ENCODE measurements around the gene TULP1. TPM values are rescaled to one million over a fixed set of nuclear protein-coding genes. Genes with fewer than 3 reads are reported as not detected.

TULP1 gene
- total RNA-seq, 1 donor from 2014 or later = under 0.01 TPM

- FAIRE-seq (no peak), DNase-seq (ENCODE audit: low read depth) (peak; percentile 93)
- peak within 1 kb of the TSS; percentile 83 for H3K4me3 ChIP-seq (ENCODE audit: low read depth, low read length)
- H3K36me3 ChIP-seq (ENCODE audit: control insufficient read depth, insufficient read depth, low read length) = peaks cover 25% of the 10 kb centered on the region
- H3K27me3 ChIP-seq (ENCODE audit: control insufficient read depth, insufficient read depth, low read length) = no peaks in the 10 kb centered on the region
- peak; percentile 100 for TF ChIP-seq CTCF (IDR thresholded peaks at IDR 0.05; ENCODE audit: insufficient read depth, low read length, severe bottlenecking)
Measured at GRCh38 chr6:35468181-35468979, 44.3 kb downstream of the TULP1 start, which contains the start of gene RPL10A. TSS of gene RPL10A (plus strand) at chr6:35468401. CDS start at chr6:35468435, 34 bp downstream.

GRCh38 chr6:35465646-35466045 is 47.0 kb downstream of the TULP1 start:
- no peak for DNase-seq (ENCODE audit: low read depth)

GRCh38 chr6:35463292-35463691 is 49.4 kb downstream of the TULP1 start:
- no peak for TF ChIP-seq CTCF (IDR thresholded peaks at IDR 0.05; ENCODE audit: insufficient read depth, low read length, severe bottlenecking)
- H3K4me3 ChIP-seq (ENCODE audit: low read depth, low read length) = no peak overlapping the region
- DNase-seq (ENCODE audit: low read depth) (no peak), FAIRE-seq (no peak)
- no peaks in the 10 kb centered on the region for H3K27me3 ChIP-seq (ENCODE audit: control insufficient read depth, insufficient read depth, low read length)
- peaks cover 24% of the 10 kb centered on the region for H3K36me3 ChIP-seq (ENCODE audit: control insufficient read depth, insufficient read depth, low read length)

More at GRCh38 chr6:35465646-35466045, 47.0 kb downstream of the TULP1 start:
- FAIRE-seq = no peak
- H3K36me3 ChIP-seq (ENCODE audit: control insufficient read depth, insufficient read depth, low read length) = peaks cover 25% of the 10 kb centered on the region
- H3K27me3 ChIP-seq (ENCODE audit: control insufficient read depth, insufficient read depth, low read length) = no peaks in the 10 kb centered on the region
- no peak for TF ChIP-seq CTCF (IDR thresholded peaks at IDR 0.05; ENCODE audit: insufficient read depth, low read length, severe bottlenecking)
- no peak overlapping the region for H3K4me3 ChIP-seq (ENCODE audit: low read depth, low read length)

- no peak for FAIRE-seq
- no peak for TF ChIP-seq CTCF (IDR thresholded peaks at IDR 0.05; ENCODE audit: insufficient read depth, low read length, severe bottlenecking)
- Histone ChIP-seq H3K36me3 (ENCODE audit: control insufficient read depth, insufficient read depth, low read length) (peaks cover 39% of the 10 kb centered on the region), H3K4me3 (ENCODE audit: low read depth, low read length) (no peak overlapping the region), H3K27me3 (ENCODE audit: control insufficient read depth, insufficient read depth, low read length) (no peaks in the 10 kb centered on the region)
- peak; percentile 51 for DNase-seq (ENCODE audit: low read depth)
Measured at GRCh38 chr6:35461270-35461669, 51.4 kb downstream of the TULP1 start.

GRCh38 chr6:35457907-35458306 is 54.8 kb downstream of the TULP1 start:
- no peak for FAIRE-seq
- no peak for TF ChIP-seq CTCF (IDR thresholded peaks at IDR 0.05; ENCODE audit: insufficient read depth, low read length, severe bottlenecking)
- Histone ChIP-seq H3K36me3 (ENCODE audit: control insufficient read depth, insufficient read depth, low read length) (peaks cover 39% of the 10 kb centered on the region), H3K4me3 (ENCODE audit: low read depth, low read length) (no peak overlapping the region), H3K27me3 (ENCODE audit: control insufficient read depth, insufficient read depth, low read length) (no peaks in the 10 kb centered on the region)
- no peak for DNase-seq (ENCODE audit: low read depth)
